Left ventricle myocardium superior (tissue), 1 donor: Measurements from ENCODE around the gene EEFSEC. TPM values are rescaled to one million over a fixed set of nuclear protein-coding genes. Genes with fewer than 3 reads are reported as not detected.

Experiments
- ATAC-seq: fragments of 200-7000 bp; cut with Tn5 transposase; one replicate; pipeline ENCODE4 v1.9.1; 2020; ENCODE audit warnings: mild to moderate bottlenecking, moderate library complexity
- DNase-seq: peaks from one replicate; pipeline ENCODE4 v3.0.0-alpha.2; 2020
- intact Hi-C: fragments of 100-400 bp; cut with micrococcal nuclease; formaldehyde crosslinking; loops from one replicate; pipeline ENCODE4 v1.11.0; 2022
- total RNA-seq: library from RNA; stranded (reverse); fragmentation: NEBNext Ultra II Directional; extraction: Animal tissue kit (Norgen Biotek cat#: 25700); gene quantifications from one replicate; pipeline ENCODE4 v1.2.1, GENCODE V29; 2021
- donor health status: DM: no; HTN: yes; CAD: no; lungs with severe emphysema.

EEFSEC gene
- total RNA-seq, 1 donor from 2014 or later = 17.1 TPM

GRCh38 chr3:128335621-128336296, 182.5 kb downstream of the EEFSEC start:
- intact Hi-C loops = no loop called here
- no peak for DNase-seq
- ATAC-seq = no peak

- ATAC-seq (no peak), DNase-seq (no peak)
- intact Hi-C loops = no loop called here
Measured at GRCh38 chr3:128336337-128337156, 183.3 kb downstream of the EEFSEC start.

GRCh38 chr3:128337305-128337704, 184.0 kb downstream of the EEFSEC start:
- no peak for DNase-seq
- no peak for ATAC-seq
- intact Hi-C loops = no loop called here

- intact Hi-C loops = no loop called here
- ATAC-seq = no peak
Measured at GRCh38 chr3:128338536-128339330, 185.5 kb downstream of the EEFSEC start.

GRCh38 chr3:128339491-128340012, 186.3 kb downstream of the EEFSEC start:
- DNase-seq (no peak), ATAC-seq (no peak)

More at GRCh38 chr3:128338536-128339330, 185.5 kb downstream of the EEFSEC start:
- DNase-seq = no peak

GRCh38 chr3:128340198-128340903, 187.1 kb downstream of the EEFSEC start:
- no peak for ATAC-seq
- intact Hi-C loops = no loop called here
- DNase-seq = no peak

More at GRCh38 chr3:128339491-128340012, 186.3 kb downstream of the EEFSEC start:
- intact Hi-C loops = no loop called here

- intact Hi-C loops = no loop called here
- ATAC-seq (no peak), DNase-seq (no peak)
Measured at GRCh38 chr3:128340904-128341555, 187.7 kb downstream of the EEFSEC start.

GRCh38 chr3:128341659-128342395, 188.5 kb downstream of the EEFSEC start:
- peak; percentile 18 for ATAC-seq
- intact Hi-C loops = no loop called here
- no peak for DNase-seq

GRCh38 chr3:128342701-128343180, 189.5 kb downstream of the EEFSEC start:
- intact Hi-C loops = no loop called here
- DNase-seq (no peak), ATAC-seq (no peak)

GRCh38 chr3:128343287-128344051, 190.2 kb downstream of the EEFSEC start:
- ATAC-seq (peak; percentile 44), DNase-seq (no peak)
- intact Hi-C loops = no loop called here

- ATAC-seq = peak; percentile 13
- intact Hi-C loops = no loop called here
- DNase-seq = no peak
Measured at GRCh38 chr3:128344052-128344735, 190.9 kb downstream of the EEFSEC start.

- intact Hi-C loops = no loop called here
Measured at GRCh38 chr3:128345196-128345595, 191.9 kb downstream of the EEFSEC start.

GRCh38 chr3:128346562-128346961, 193.3 kb downstream of the EEFSEC start:
- DNase-seq (no peak), ATAC-seq (no peak)
- intact Hi-C loops = no loop called here

More at GRCh38 chr3:128345196-128345595, 191.9 kb downstream of the EEFSEC start:
- ATAC-seq = no peak
- DNase-seq = no peak

- no peak for DNase-seq
- no peak for ATAC-seq
- intact Hi-C loops = no loop called here
Measured at GRCh38 chr3:128347282-128347681, 194.0 kb downstream of the EEFSEC start.

- no peak for ATAC-seq
Measured at GRCh38 chr3:128348075-128348474, 194.8 kb downstream of the EEFSEC start.

GRCh38 chr3:128348805-128349531, 195.7 kb downstream of the EEFSEC start:
- intact Hi-C loops = no loop called here
- no peak for ATAC-seq
- no peak for DNase-seq

More at GRCh38 chr3:128348075-128348474, 194.8 kb downstream of the EEFSEC start:
- intact Hi-C loops = no loop called here
- no peak for DNase-seq
